DND-41 (cell line): ENCODE results near the gene FBP1.

Source experiments
- EZH2 ChIP-seq: IDR thresholded peaks from 3 replicates; pipeline ENCODE4 v1.6.1; 2012; ENCODE audit warnings: borderline replicate concordance, low read depth, mild to moderate bottlenecking, moderate library complexity, low read length, inconsistent platforms; ENCODE audit not compliant: severe bottlenecking
- TF ChIP-seq, protein P1 (sequence below): IDR thresholded peaks from 2 replicates; pipeline ENCODE4 v1.5.1; 2012; ENCODE audit warnings: borderline replicate concordance, low read length, moderate library complexity, mild to moderate bottlenecking; ENCODE audit not compliant: poor library complexity, severe bottlenecking; ENCODE audit errors: extremely low read depth

DNA sequence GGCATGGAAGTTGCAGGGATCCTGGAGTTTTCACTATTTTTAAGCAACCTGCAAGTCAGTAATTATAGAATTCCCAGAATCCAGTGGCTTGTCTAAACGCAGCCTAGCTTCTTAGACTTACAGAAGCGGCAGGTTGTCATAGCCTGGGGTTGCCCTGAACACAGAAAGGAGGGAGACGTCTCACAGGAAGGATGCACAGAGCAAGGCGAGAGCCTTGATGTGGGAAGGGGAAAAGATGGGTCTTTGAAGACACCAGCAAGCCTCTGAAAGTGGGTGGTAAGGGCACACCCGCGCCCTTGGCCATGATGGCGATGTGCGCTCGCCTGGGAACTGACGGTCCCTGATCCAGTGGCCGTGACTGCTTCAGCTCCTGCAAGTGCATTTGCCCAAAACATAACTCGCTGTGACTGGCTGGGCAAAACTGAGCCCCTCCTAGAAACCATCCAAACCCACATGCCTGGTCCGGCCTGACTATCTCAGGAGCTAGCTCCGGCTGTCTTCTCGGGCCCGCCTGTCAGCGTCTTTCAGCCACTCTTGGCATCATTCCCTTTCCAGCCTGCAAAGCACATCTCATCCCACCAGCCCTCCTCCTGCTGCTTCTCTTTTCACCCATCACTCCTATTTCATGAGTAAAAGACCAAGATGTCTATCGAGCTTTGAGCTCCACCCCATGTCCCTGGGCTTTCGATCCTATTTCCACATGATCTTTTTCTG, 17.1 kb downstream of the FBP1 start:
- TF ChIP-seq, protein P1, sequence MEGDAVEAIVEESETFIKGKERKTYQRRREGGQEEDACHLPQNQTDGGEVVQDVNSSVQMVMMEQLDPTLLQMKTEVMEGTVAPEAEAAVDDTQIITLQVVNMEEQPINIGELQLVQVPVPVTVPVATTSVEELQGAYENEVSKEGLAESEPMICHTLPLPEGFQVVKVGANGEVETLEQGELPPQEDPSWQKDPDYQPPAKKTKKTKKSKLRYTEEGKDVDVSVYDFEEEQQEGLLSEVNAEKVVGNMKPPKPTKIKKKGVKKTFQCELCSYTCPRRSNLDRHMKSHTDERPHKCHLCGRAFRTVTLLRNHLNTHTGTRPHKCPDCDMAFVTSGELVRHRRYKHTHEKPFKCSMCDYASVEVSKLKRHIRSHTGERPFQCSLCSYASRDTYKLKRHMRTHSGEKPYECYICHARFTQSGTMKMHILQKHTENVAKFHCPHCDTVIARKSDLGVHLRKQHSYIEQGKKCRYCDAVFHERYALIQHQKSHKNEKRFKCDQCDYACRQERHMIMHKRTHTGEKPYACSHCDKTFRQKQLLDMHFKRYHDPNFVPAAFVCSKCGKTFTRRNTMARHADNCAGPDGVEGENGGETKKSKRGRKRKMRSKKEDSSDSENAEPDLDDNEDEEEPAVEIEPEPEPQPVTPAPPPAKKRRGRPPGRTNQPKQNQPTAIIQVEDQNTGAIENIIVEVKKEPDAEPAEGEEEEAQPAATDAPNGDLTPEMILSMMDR, result no peak
- no peak for TF ChIP-seq EZH2
